ENCODE results near the gene MON2. TPM values are rescaled to one million over a fixed set of nuclear protein-coding genes. Genes with fewer than 3 reads are reported as not detected.

The MON2 gene
- total RNA-seq, 2 experiments from 2014 or later: 25.5 to 29.0 TPM

DNA sequence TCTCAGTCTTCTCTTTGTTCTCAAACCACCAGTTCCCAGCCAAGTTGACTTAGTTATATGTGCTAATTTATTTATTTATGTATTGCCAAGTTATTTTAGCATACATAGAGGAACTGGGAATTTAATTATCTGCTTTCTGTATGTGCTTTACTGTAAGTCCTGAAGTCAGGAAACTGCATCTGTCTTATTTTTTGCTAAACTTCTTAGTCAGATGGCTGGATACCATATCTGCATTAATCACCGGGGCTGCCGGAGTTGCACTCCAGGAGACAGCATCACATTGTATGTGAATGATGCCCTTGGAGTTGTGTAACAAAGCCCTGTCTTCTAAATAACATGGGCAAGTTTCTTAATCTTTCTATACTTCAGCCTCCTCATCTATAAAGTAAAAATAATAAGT lies 96.2 kb downstream of the MON2 start:
- Mint-ChIP-seq H3K4me1 (ENCODE audit: low read depth) (no peaks in the 10 kb centered on the region), H3K27ac (no peak overlapping the region), H3K27me3 (no peaks in the 10 kb centered on the region), H3K36me3 (ENCODE audit: low read depth) (peaks cover 22% of the 10 kb centered on the region), H3K4me3 (no peak overlapping the region), H3K9me3 (no peaks in the 10 kb centered on the region)
- DNase-seq: no peak
- TF ChIP-seq, protein P1, sequence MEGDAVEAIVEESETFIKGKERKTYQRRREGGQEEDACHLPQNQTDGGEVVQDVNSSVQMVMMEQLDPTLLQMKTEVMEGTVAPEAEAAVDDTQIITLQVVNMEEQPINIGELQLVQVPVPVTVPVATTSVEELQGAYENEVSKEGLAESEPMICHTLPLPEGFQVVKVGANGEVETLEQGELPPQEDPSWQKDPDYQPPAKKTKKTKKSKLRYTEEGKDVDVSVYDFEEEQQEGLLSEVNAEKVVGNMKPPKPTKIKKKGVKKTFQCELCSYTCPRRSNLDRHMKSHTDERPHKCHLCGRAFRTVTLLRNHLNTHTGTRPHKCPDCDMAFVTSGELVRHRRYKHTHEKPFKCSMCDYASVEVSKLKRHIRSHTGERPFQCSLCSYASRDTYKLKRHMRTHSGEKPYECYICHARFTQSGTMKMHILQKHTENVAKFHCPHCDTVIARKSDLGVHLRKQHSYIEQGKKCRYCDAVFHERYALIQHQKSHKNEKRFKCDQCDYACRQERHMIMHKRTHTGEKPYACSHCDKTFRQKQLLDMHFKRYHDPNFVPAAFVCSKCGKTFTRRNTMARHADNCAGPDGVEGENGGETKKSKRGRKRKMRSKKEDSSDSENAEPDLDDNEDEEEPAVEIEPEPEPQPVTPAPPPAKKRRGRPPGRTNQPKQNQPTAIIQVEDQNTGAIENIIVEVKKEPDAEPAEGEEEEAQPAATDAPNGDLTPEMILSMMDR (IDR thresholded peaks at IDR 0.05): no peak
- no peak for ATAC-seq
- intact Hi-C loops (cut with micrococcal nuclease): no loop called here
- POLR2A ChIA-PET: no interaction called here
- CTCF ChIA-PET: interaction anchor here (1.0 to 1.4 kb wide), 3 partner anchors 29 to 237 kb away, joined by 3 to 5 read pairs (median 4); no protein-coding TSS in a partner anchor

DNA sequence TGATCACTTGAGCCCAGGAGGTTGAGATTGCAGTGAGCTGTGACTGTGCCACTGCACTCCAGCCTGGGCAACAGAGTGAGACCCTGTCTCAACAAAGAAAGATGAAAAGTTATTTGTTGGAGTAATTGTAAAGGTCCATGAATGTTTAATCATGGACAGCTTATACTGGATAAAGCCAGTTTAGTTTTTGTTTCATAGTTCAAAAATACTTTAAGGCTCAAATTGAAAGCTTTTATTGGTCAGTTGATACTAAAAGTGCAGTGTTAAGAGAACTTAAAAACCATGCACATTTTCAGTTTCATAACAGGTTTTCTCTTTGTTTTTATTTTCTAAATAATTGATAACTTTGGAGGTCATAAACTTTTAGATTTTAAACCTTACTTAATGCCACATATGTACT lies 108.4 kb downstream of the MON2 start:
- CTCF ChIA-PET: interaction anchor here (1.0 to 2.6 kb wide), 3 partner anchors 219 to 224 kb away, joined by 4 to 15 read pairs (median 4); no protein-coding TSS in a partner anchor
- Mint-ChIP-seq H3K9me3 (no peaks in the 10 kb centered on the region), H3K36me3 (ENCODE audit: low read depth) (peaks cover 11% of the 10 kb centered on the region), H3K27ac (no peak overlapping the region), H3K4me3 (no peak overlapping the region), H3K27me3 (no peaks in the 10 kb centered on the region), H3K4me1 (ENCODE audit: low read depth) (peaks cover 2% of the 10 kb centered on the region)
- POLR2A ChIA-PET: no interaction called here
- DNase-seq: no peak
- intact Hi-C loops (cut with micrococcal nuclease): no loop called here
- no peak for ATAC-seq
- TF ChIP-seq, protein P1 (IDR thresholded peaks at IDR 0.05): no peak

DNA sequence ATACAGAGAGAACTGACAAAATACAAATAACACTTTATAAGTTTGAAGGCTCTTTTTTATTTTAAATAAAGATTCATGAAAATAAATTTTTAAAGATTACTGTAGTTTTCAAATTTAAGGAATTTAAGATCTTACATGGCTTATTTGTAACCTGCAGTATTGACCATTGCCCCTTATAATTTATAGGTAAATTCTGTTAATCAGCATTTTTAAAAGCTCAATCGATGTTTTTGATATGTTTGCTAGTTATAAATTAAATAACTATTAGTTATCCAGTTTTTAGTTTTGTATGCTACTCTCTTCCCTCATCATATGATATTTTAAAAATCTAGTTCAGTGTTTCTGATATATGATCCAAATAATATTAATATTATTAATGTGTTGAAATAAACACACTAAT lies 109.9 kb downstream of the MON2 start:
- Mint-ChIP-seq H3K9me3 (no peaks in the 10 kb centered on the region), H3K4me3 (no peak overlapping the region), H3K27me3 (no peaks in the 10 kb centered on the region), H3K4me1 (ENCODE audit: low read depth) (no peaks in the 10 kb centered on the region), H3K27ac (no peak overlapping the region), H3K36me3 (ENCODE audit: low read depth) (peaks cover 9% of the 10 kb centered on the region)
- ChIA-PET CTCF (interaction anchor here (7.6 kb wide), 1 partner anchor 220 kb away, joined by 123 read pairs; no protein-coding TSS in a partner anchor), POLR2A (no interaction called here)
- ATAC-seq (no peak), DNase-seq (no peak)
- TF ChIP-seq, protein P1 (IDR thresholded peaks at IDR 0.05): no peak
- intact Hi-C loops (cut with micrococcal nuclease): no loop called here

DNA sequence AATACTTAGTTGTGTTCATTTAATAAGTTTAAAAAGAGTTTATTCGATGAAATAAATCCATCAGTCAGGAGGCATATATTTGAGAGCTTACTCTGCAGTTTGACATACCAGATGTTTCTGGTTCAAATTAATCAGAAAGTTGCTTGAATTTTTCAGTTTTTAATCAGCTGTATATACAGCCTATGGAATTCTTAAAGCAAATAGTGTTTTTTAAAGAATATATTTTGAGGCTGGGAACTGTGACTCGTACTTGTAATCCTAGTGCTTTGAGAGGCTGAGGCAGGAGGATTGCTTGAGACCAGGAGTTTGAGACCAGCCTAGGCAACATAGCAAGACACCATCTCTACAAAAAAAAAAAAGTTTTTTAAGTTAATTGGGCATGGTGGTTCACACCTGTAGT lies 112.1 kb downstream of the MON2 start:
- POLR2A ChIA-PET: interaction anchor here (0.6 kb wide), 1 partner anchor 12 kb away, joined by 3 read pairs; no protein-coding TSS in a partner anchor
- no peaks in the 10 kb centered on the region for H3K9me3 Mint-ChIP-seq
- CTCF ChIA-PET: interaction anchor here (0.7 to 7.6 kb wide), 4 partner anchors 127 to 362 kb away, joined by 3 to 123 read pairs (median 4); no protein-coding TSS in a partner anchor

More for the DNA sequence above, 112.1 kb downstream of the MON2 start:
- intact Hi-C loops (cut with micrococcal nuclease): no loop called here
- TF ChIP-seq, protein P1 (IDR thresholded peaks at IDR 0.05): no peak
- H3K4me3 Mint-ChIP-seq: no peak overlapping the region
- no peaks in the 10 kb centered on the region for H3K27me3 Mint-ChIP-seq
- H3K4me1 Mint-ChIP-seq (ENCODE audit: low read depth): no peaks in the 10 kb centered on the region
- DNase-seq: no peak
- no peak overlapping the region for H3K27ac Mint-ChIP-seq
- peaks cover 14% of the 10 kb centered on the region for H3K36me3 Mint-ChIP-seq (ENCODE audit: low read depth)
- ATAC-seq: no peak
